NCI-H748 treated with DMSO at 0.1 percent for 48 hours (cell line): ENCODE results near the gene NELFB.

Experiments
- DNase-seq: peaks from one replicate; lab custom pipeline; 2025; lab: John Stamatoyannopoulos, UW

The NELFB gene

GRCh38 chr9:137314561-137315560, 59.7 kb downstream of the NELFB start:
- no peak for DNase-seq

DNA sequence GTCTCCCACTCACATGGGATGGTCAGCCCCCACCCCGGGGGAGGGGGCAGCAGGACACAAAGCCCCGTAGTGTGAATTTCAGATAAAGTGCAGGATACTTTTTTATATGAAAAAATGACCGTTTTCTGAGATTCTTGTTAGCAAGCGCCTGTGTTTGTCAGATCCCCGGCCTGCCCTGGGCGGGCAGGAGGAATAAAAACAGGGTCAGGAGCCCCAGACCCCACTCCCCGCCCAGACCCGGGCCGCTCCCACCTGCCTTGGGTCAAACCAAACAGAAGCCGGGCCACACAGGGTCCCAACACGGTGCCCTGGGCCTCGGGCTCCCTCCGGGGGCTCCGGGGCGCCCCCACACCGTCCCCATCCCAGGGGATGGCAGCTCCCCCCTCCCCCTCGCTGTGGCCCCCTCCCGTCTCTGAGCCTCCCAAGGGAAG, 60.5 kb downstream of the NELFB start:
- no peak for DNase-seq

DNA sequence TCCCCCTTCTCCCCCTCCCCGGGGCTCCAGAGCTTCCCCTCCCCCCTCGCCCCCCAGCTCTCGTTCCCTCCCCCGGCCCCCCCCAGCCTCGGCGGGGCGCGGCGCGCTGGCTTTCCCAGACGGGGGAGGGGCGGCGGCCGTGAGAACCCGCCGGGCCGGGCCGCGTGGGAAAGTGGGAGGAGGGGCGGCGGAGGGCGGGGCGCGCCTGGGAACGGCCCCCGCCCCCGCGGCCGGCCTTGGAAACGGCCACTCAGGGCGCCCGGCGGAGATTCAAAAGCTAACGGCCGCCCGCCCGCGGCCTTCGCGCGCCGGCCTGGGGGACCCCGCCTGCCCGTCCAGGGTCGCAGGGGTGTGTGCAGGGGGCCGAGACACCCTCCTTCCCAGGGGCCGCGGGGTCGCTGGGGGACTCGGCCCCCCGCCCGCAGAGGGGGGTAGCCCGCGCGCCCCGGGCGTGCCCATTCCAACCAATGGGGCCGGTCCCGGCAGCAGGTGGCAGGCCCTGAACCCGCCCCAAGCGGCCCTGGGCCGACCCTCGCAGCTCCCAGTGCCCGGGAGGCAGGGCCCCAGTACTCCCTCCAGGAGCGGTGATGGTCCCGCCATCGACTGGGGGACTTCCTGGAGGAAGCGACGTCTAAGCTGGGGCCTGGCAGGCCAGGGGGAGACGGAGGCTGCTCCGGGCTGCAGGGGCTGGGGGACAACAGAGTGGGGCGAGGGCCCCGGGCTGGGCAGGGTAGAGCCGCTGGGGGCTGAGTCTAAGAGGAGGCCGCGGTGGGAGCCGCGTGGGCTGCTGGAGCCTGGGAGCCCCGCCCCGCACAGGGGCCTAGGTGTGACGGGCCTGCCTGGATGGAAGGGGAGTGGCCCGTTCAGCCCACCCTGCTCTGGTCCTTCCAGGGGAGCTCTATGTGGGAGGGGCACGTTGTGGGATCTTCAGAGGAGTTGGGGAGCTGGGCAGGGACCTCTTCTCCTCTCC, 61.2 kb downstream of the NELFB start:
- DNase-seq = no peak

DNA sequence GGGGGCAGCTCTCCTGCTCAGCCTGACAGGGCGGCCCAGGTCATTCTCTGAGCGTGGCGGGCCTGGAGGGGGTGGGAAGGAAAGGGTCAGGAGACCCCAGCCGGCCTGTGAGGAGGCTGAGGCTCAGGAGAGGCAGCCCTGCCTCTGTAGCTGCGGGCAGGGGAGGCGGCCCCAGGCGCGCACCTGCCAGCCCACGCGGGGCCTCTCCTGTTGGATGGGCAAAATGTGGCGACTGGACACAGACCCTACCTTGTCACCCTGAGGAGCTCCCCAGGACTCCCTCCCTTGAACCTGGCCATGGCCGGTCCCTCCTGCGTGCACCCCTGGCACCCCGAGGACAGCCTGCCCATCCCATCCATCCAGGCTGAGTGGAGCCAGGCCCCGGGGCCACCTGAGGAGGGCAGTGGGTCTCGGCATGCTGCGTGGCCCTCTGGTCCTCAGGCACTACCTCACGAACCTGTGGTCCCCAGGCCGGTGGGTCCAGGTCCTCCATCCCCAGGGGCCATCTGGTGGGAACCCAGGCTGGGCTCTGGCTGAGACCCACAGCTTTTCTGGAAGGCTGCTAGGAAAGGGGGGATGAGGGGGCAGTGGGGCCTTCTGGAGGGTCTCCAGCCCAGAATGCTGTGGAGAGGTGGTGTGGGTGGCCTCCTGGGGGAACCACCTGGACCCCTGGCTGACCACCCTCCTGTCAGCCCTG, 62.0 kb downstream of the NELFB start:
- no peak for DNase-seq

- DNase-seq = no peak
Observed at GRCh38 chr9:137317718-137318511, 62.8 kb downstream of the NELFB start.

DNA sequence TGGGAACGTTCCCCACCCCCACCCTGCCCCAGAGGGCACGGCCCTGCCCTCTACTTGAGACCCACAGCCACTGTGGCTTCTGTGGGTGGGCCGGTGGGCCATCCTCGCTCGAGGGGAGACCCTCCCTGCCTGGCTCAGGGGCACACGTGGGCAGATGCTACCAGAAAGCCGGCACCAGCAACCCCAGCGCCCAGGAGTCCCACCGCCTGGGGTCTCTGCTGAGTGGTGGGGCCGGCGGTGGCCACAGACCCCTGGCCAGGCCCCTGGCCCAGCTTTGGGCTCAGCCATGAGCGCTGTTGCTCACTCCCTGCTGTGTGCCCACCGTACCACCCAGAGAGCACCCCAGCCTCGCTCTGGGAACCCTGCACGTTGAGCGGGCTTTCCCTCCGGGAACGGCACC, 63.5 kb downstream of the NELFB start:
- no peak for DNase-seq

- DNase-seq = no peak
Observed at GRCh38 chr9:137319011-137319738, 64.0 kb downstream of the NELFB start.

DNA sequence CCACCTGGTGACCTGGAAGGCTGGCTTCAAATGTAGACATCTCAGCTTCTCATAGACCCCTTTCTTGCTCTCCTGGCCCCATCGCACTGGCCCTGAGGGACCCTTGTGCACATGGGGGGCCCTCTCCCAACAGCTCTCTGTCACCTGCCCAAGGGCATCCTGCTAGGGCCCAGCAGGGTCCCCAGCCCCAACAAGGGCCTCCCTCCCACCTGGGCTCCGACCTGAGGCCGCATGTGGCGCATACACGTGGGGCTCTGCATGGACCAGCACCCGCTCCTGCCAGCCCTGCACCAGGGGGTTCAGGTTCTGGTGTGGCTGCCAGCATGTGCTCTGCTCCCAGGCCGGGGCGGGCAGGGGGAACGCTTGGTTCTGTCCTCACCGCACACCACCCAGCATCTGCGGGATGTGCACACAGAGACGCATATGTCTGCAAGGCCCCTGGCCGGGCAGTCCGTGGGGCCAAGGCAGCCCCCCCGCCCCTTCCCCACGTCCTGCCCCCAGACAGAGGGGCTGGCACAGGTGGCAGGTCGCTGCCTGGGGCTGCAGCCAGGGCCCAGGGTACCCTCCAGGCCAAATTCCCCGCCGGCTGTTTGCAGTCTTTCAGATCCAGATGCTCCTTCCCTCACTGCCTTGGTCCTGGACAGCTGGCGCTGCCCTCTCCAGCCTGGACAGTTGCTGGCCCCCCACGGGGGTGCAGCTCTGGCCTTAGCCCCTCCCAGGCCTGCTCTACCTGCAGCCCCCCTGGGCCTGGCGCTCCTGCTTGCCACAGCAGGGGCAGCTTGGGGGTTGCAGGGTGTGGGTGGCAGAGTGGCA, 64.8 kb downstream of the NELFB start:
- DNase-seq = no peak

GRCh38 chr9:137320555-137321384, 65.6 kb downstream of the NELFB start:
- no peak for DNase-seq

DNA sequence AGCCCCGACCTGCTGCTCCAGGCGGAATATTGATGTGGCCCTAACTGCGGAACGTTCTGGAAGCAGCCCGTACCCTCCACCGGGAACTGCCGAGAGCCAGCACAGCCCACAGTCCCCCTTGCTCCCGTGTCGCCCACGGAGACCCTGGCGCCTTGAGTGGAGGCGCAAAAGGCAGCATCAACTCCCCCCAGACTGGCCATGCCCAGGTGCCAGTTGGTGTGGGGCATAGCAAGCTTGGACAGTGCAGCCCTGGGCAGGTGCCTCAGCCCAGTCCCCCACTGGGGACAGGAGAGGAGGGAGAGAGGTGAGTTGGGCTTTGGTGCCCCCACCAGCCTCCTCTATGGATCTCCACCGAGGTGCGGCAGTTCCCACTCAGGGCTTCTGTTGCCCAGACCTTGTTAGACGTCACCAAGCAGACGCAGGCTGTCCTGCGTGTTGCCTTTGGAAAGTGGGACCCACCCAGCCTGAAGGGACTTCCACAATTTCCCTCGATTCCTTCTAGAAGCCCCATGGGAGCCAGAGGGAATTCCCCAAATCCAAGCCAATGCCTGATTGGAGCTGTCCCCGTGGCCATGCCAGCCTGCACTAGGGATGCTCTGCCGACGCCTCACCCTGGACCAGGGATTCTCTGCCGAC, 66.7 kb downstream of the NELFB start:
- DNase-seq = no peak
